ENCODE measurements around the gene ATP8B3.

ATP8B3 gene

GRCh38 chr19:1833540-1833939, 21.5 kb upstream of the ATP8B3 start:
- DNase-seq (ENCODE audit: low read depth), result no peak

GRCh38 chr19:1832046-1832663, 20.1 kb upstream of the ATP8B3 start:
- no peak for DNase-seq (ENCODE audit: low read depth)

GRCh38 chr19:1830978-1831377, 18.9 kb upstream of the ATP8B3 start:
- DNase-seq (ENCODE audit: low read depth), result no peak

- DNase-seq (ENCODE audit: low read depth), result no peak
Observed at GRCh38 chr19:1830568-1830967, 18.5 kb upstream of the ATP8B3 start.

GRCh38 chr19:1829958-1830357, 17.9 kb upstream of the ATP8B3 start:
- DNase-seq (ENCODE audit: low read depth), result no peak

GRCh38 chr19:1828279-1829238, 16.5 kb upstream of the ATP8B3 start:
- DNase-seq (ENCODE audit: low read depth), result no peak

- no peak for DNase-seq (ENCODE audit: low read depth)
Observed at GRCh38 chr19:1827566-1828278, 15.6 kb upstream of the ATP8B3 start.

- no peak for DNase-seq (ENCODE audit: low read depth)
Observed at GRCh38 chr19:1826557-1827521, 14.8 kb upstream of the ATP8B3 start.

- peak; percentile 64 for DNase-seq (ENCODE audit: low read depth)
Observed at GRCh38 chr19:1825909-1826556, 14.0 kb upstream of the ATP8B3 start.

GRCh38 chr19:1824252-1824622, 12.2 kb upstream of the ATP8B3 start:
- no peak for DNase-seq (ENCODE audit: low read depth)

GRCh38 chr19:1823539-1824251, 11.6 kb upstream of the ATP8B3 start:
- no peak for DNase-seq (ENCODE audit: low read depth)

- DNase-seq (ENCODE audit: low read depth), result no peak
Observed at GRCh38 chr19:1823020-1823419, 10.9 kb upstream of the ATP8B3 start.

GRCh38 chr19:1822210-1822609, 10.1 kb upstream of the ATP8B3 start:
- no peak for DNase-seq (ENCODE audit: low read depth)

- no peak for DNase-seq (ENCODE audit: low read depth)
Observed at GRCh38 chr19:1819341-1820255, 7.5 kb upstream of the ATP8B3 start.

GRCh38 chr19:1818549-1819195, 6.6 kb upstream of the ATP8B3 start:
- DNase-seq (ENCODE audit: low read depth), result no peak

- no peak for DNase-seq (ENCODE audit: low read depth)
Observed at GRCh38 chr19:1817553-1818179, 5.6 kb upstream of the ATP8B3 start.

GRCh38 chr19:1816530-1817298, 4.6 kb upstream of the ATP8B3 start:
- no peak for DNase-seq (ENCODE audit: low read depth)
